HEK293 (cell line): Measurements from ENCODE around the gene VWCE.
A peak's percentile ranks its signal among the peaks of the same experiment; 100 is the strongest.

Source experiments
- CTCF ChIA-PET: fragments of 350-600 bp; formaldehyde crosslinking; extraction: SDS; loops from one replicate; lab custom pipeline; 2021; ENCODE audit warnings: antibody characterized with exemption; lab: Yijun Ruan, JAX
- POLR2A ChIA-PET: fragments of 300-600 bp; formaldehyde crosslinking; extraction: SDS; loops from one replicate; lab custom pipeline; 2020; ENCODE audit warnings: antibody characterized with exemption, inconsistent platforms; lab: Yijun Ruan, JAX
- H3K27ac ChIP-seq: fragments of 200-500 bp; sonication (Bioruptor generic); 2 replicates; pipeline ENCODE4 v1.5.1; 2014; ENCODE audit warnings: low read depth, low read length, control low read depth, inconsistent platforms; ENCODE audit errors: extremely low read depth
- H3K36me3 ChIP-seq, 2 experiments: fragments of 200-500 bp in 1 of 2; sonication (Bioruptor generic) in 1 of 2; 1 replicate in 1 of 2; 2 replicates in 1 of 2; pipeline ENCODE4 v1.5.1; 2014 to 2017; ENCODE audit warnings: inconsistent platforms in 2 of 2, low read length in 2 of 2; ENCODE audit not compliant: control insufficient read depth in 2 of 2, insufficient read depth in 1 of 2
- H3K4me1 ChIP-seq: fragments of 200-500 bp; sonication (Bioruptor generic); 2 replicates; pipeline ENCODE4 v1.5.1; 2014; ENCODE audit warnings: mild to moderate bottlenecking, low read length, inconsistent platforms; ENCODE audit not compliant: control insufficient read depth, insufficient read depth
- H3K4me3 ChIP-seq: 2 replicates; pipeline ENCODE4 v1.5.1; 2011; ENCODE audit warnings: low read depth, mild to moderate bottlenecking, control low read depth, low read length, moderate library complexity
- H3K9me3 ChIP-seq: fragments of 200-500 bp; sonication (Bioruptor generic); 2 replicates; pipeline ENCODE4 v1.5.1; 2014; ENCODE audit warnings: low read depth, low read length, inconsistent platforms; ENCODE audit not compliant: control insufficient read depth, insufficient read depth
- EGR2 ChIP-seq: fragments of 450-650 bp; formaldehyde crosslinking; IDR thresholded peaks from 2 replicates; pipeline ENCODE4 v1.5.1; 2016; ENCODE audit warnings: low read depth, missing biosample characterization, missing genetic modification characterization
- KLF16 ChIP-seq: fragments of 450-650 bp; formaldehyde crosslinking; IDR thresholded peaks from 2 replicates; pipeline ENCODE4 v1.5.1; 2017; ENCODE audit warnings: missing biosample characterization, missing genetic modification characterization
- KLF8 ChIP-seq: fragments of 450-650 bp; formaldehyde crosslinking; IDR thresholded peaks from 2 replicates; pipeline ENCODE4 v1.5.1; 2016; ENCODE audit warnings: missing biosample characterization, missing genetic modification characterization
- MZF1 ChIP-seq: fragments of 450-650 bp; formaldehyde crosslinking; IDR thresholded peaks from 2 replicates; pipeline ENCODE4 v1.5.1; 2017; ENCODE audit warnings: missing biosample characterization, missing genetic modification characterization, borderline replicate concordance
- REST ChIP-seq: fragments of 450-650 bp; formaldehyde crosslinking; IDR thresholded peaks from 2 replicates; pipeline ENCODE4 v1.5.1; 2016; ENCODE audit warnings: missing biosample characterization, missing genetic modification characterization
- SALL2 ChIP-seq: fragments of 450-650 bp; formaldehyde crosslinking; IDR thresholded peaks from 2 replicates; pipeline ENCODE4 v1.5.0; 2017; ENCODE audit warnings: missing biosample characterization, mild to moderate bottlenecking, missing genetic modification characterization, borderline replicate concordance
- ZBTB1 ChIP-seq: fragments of 450-650 bp; formaldehyde crosslinking; IDR thresholded peaks from 2 replicates; pipeline ENCODE4 v1.5.1; 2016; ENCODE audit warnings: missing biosample characterization, missing genetic modification characterization
- ZNF132 ChIP-seq: fragments of 450-650 bp; formaldehyde crosslinking; IDR thresholded peaks from 2 replicates; pipeline ENCODE4 v1.5.1; 2017; ENCODE audit warnings: missing biosample characterization, missing genetic modification characterization, borderline replicate concordance
- ZNF146 ChIP-seq: fragments of 450-650 bp; formaldehyde crosslinking; IDR thresholded peaks from 2 replicates; pipeline ENCODE4 v1.5.1; 2016; ENCODE audit warnings: missing biosample characterization, missing genetic modification characterization
- ZNF157 ChIP-seq: fragments of 450-650 bp; formaldehyde crosslinking; IDR thresholded peaks from 2 replicates; pipeline ENCODE4 v1.5.1; 2016; ENCODE audit warnings: missing biosample characterization, missing genetic modification characterization
- ZNF169 ChIP-seq: fragments of 450-650 bp; formaldehyde crosslinking; IDR thresholded peaks from 2 replicates; pipeline ENCODE4 v1.5.1; 2016; ENCODE audit warnings: missing biosample characterization, missing genetic modification characterization
- ZNF366 ChIP-seq: fragments of 450-650 bp; formaldehyde crosslinking; conservative IDR thresholded peaks from 2 replicates; pipeline ENCODE4 v1.5.1; 2016; ENCODE audit warnings: missing biosample characterization, missing genetic modification characterization
- ZNF510 ChIP-seq: fragments of 450-650 bp; formaldehyde crosslinking; IDR thresholded peaks from 2 replicates; pipeline ENCODE4 v1.5.1; 2018; ENCODE audit warnings: mild to moderate bottlenecking, missing genetic modification characterization, missing biosample characterization; ENCODE audit not compliant: insufficient replicate concordance
- ZNF558 ChIP-seq: fragments of 450-650 bp; formaldehyde crosslinking; IDR thresholded peaks from 2 replicates; pipeline ENCODE4 v1.5.1; 2016; ENCODE audit warnings: missing biosample characterization, missing genetic modification characterization
- ZNF561 ChIP-seq: fragments of 450-650 bp; IDR thresholded peaks from 2 replicates; pipeline ENCODE4 v1.5.1; 2018; ENCODE audit warnings: missing biosample characterization, missing genetic modification characterization, borderline replicate concordance
- ZNF639 ChIP-seq: fragments of 450-650 bp; formaldehyde crosslinking; IDR thresholded peaks from 2 replicates; pipeline ENCODE4 v1.5.1; 2016; ENCODE audit warnings: missing biosample characterization, missing genetic modification characterization
- ZNF677 ChIP-seq: fragments of 450-650 bp; IDR thresholded peaks from 2 replicates; pipeline ENCODE4 v1.5.0; 2018; ENCODE audit warnings: missing biosample characterization, mild to moderate bottlenecking, missing genetic modification characterization, moderate library complexity
- ZNF707 ChIP-seq: fragments of 450-650 bp; formaldehyde crosslinking; IDR thresholded peaks from 2 replicates; pipeline ENCODE4 v1.5.1; 2016; ENCODE audit warnings: missing biosample characterization, missing genetic modification characterization
- ZNF791 ChIP-seq: fragments of 450-650 bp; formaldehyde crosslinking; IDR thresholded peaks from 2 replicates; pipeline ENCODE4 v1.5.1; 2016; ENCODE audit warnings: missing biosample characterization, missing genetic modification characterization

The VWCE gene

GRCh38 chr11:61309739-61310138 is 14.6 kb upstream of the VWCE start (continued):
- no peak for TF ChIP-seq MZF1 (tag by site-specific recombination)

GRCh38 chr11:61309141-61309540 is 14.0 kb upstream of the VWCE start:
- CTCF ChIA-PET = interaction anchor here (0.7 kb wide), 1 partner anchor 27 kb away, joined by 3 read pairs; no protein-coding TSS in a partner anchor
- POLR2A ChIA-PET = no interaction called here
- no peak for TF ChIP-seq SALL2 (tag by site-specific recombination)
- TF ChIP-seq ZNF558 (tag by site-specific recombination) = no peak
- TF ChIP-seq ZNF510 = no peak
- no peak for TF ChIP-seq ZNF132 (tag by site-specific recombination)
- no peak for TF ChIP-seq KLF16
- no peak for TF ChIP-seq ZBTB1
- TF ChIP-seq ZNF169 (tag by site-specific recombination) = no peak
- no peak for TF ChIP-seq ZNF146
- TF ChIP-seq ZNF366 (tag by site-specific recombination) = no peak
- TF ChIP-seq ZNF791 (tag by site-specific recombination) = no peak
- TF ChIP-seq ZNF639 = no peak
- TF ChIP-seq KLF8 (tag by site-specific recombination) = no peak
- H3K9me3 ChIP-seq = no peaks in the 10 kb centered on the region
- H3K4me3 ChIP-seq = no peak overlapping the region
- no peak overlapping the region for H3K27ac ChIP-seq
- H3K36me3 ChIP-seq = peaks cover 22 to 99% of the 10 kb centered on the region in 2 experiments
- no peaks in the 10 kb centered on the region for H3K4me1 ChIP-seq

- no peak overlapping the region for H3K4me3 ChIP-seq
- H3K36me3 ChIP-seq = peaks cover 22 to 99% of the 10 kb centered on the region in 2 experiments
- TF ChIP-seq REST (tag by site-specific recombination) = peak; percentile 84
- TF ChIP-seq ZNF707 (tag by site-specific recombination) = no peak
- CTCF ChIA-PET = interaction anchor here (0.6 to 1.4 kb wide), 2 partner anchors 27 to 165 kb away, joined by 3 read pairs; no protein-coding TSS in a partner anchor
- H3K4me1 ChIP-seq = no peaks in the 10 kb centered on the region
- no peaks in the 10 kb centered on the region for H3K9me3 ChIP-seq
- POLR2A ChIA-PET = interaction anchor here (0.5 kb wide), 1 partner anchor 92 kb away, joined by 5 read pairs; no protein-coding TSS in a partner anchor
- no peak overlapping the region for H3K27ac ChIP-seq
Measured at GRCh38 chr11:61307354-61307753, 12.2 kb upstream of the VWCE start.

GRCh38 chr11:61306221-61306620 is 11.1 kb upstream of the VWCE start:
- H3K36me3 ChIP-seq = peaks cover 23 to 99% of the 10 kb centered on the region in 2 experiments
- no peak overlapping the region for H3K27ac ChIP-seq
- no peaks in the 10 kb centered on the region for H3K9me3 ChIP-seq
- TF ChIP-seq ZNF677 (tag by site-specific recombination) = no peak
- no peak for TF ChIP-seq ZNF561 (tag by site-specific recombination)
- TF ChIP-seq ZNF157 (tag by site-specific recombination) = no peak
- 0 out of 2 replicates have a peak, but pooled peaks have one; percentile 17 for TF ChIP-seq EGR2 (tag by site-specific recombination)
- H3K4me3 ChIP-seq = no peak overlapping the region
- H3K4me1 ChIP-seq = no peaks in the 10 kb centered on the region
- ChIA-PET POLR2A (no interaction called here), CTCF (no interaction called here)
